Measurements from ENCODE around the gene CPVL. TPM values are rescaled to one million over a fixed set of nuclear protein-coding genes. Genes with fewer than 3 reads are reported as not detected.
A peak's percentile ranks its signal among the peaks of the same experiment; 100 is the strongest.

Gene CPVL
- total RNA-seq, 6 experiments from 2014 or later, result 6.2 to 23.4 (median 8.8) TPM

DNA sequence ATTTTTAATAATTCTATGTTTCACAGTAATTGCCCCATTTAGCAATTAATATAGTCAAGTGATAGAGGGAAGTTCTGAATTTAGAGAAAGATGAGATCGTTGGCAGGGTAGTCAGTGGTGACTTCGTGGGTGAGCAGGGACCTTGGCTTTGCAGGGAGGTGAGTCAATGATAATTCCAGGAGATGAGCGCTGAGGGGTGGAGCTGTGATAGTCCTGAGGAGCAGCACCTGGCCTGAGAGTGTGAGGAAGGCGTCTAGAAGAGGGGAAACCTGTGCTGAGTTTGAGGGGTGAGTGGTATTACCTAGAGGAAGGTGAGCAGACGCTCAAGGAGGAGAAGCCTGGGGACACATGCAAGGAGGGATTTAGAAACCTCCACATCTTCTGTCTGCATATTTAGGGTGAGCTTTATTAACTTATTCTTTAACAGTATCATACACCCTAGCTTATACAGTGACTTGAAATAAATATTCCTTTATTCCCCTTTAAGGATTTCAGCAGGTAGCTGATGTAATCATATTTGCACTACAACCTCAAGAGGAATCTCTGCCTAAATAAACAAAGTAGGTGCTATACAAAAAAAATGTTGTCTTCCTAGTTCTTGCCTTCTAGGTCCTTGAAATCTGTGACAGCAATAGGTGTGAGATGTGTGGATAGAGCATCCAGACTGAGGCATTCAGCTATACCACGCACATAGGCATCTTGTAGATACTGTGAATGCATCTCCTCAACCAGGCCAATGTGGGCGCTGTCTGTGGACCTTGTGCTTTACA is 186.1 kb downstream of the CPVL start:
- peaks cover 0 to 24% (median 0%) of the 10 kb centered on the region in 4 donors for H3K4me1 ChIP-seq
- 67% methylated on average over 6 of the region's 7 CpGs for WGBS (ENCODE audit: insufficient coverage, low coverage, low lambda C conversion rate, missing lambda C conversion rate)

GRCh38 chr7:28958980-28959347 is 187.4 kb downstream of the CPVL start:
- no peak overlapping the region for H3K4me3 ChIP-seq
- TF ChIP-seq, protein P1, sequence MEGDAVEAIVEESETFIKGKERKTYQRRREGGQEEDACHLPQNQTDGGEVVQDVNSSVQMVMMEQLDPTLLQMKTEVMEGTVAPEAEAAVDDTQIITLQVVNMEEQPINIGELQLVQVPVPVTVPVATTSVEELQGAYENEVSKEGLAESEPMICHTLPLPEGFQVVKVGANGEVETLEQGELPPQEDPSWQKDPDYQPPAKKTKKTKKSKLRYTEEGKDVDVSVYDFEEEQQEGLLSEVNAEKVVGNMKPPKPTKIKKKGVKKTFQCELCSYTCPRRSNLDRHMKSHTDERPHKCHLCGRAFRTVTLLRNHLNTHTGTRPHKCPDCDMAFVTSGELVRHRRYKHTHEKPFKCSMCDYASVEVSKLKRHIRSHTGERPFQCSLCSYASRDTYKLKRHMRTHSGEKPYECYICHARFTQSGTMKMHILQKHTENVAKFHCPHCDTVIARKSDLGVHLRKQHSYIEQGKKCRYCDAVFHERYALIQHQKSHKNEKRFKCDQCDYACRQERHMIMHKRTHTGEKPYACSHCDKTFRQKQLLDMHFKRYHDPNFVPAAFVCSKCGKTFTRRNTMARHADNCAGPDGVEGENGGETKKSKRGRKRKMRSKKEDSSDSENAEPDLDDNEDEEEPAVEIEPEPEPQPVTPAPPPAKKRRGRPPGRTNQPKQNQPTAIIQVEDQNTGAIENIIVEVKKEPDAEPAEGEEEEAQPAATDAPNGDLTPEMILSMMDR (IDR thresholded peaks at IDR 0.05), result no peak
- DNase-seq (no peak), ATAC-seq (no peak)
- intact Hi-C loops (cut with DNase I), result no loop called here
- H3K9me3 ChIP-seq, result no peaks in the 10 kb centered on the region
- H3K27ac ChIP-seq, result no peak overlapping the region
- no peaks in the 10 kb centered on the region for H3K27me3 ChIP-seq
- no peaks in the 10 kb centered on the region for H3K36me3 ChIP-seq
- WGBS (ENCODE audit: insufficient coverage, low coverage, low lambda C conversion rate, missing lambda C conversion rate), result 90% methylated on average over 3 of the region's 6 CpGs
- peaks cover 0 to 33% (median 4%) of the 10 kb centered on the region in 4 donors for H3K4me1 ChIP-seq

More for the DNA sequence above, 186.1 kb downstream of the CPVL start:
- no peak for DNase-seq
- H3K9me3 ChIP-seq, result no peaks in the 10 kb centered on the region
- H3K4me3 ChIP-seq, result no peak overlapping the region
- ATAC-seq, result no peak
- intact Hi-C loops (cut with DNase I), result no loop called here
- H3K27ac ChIP-seq, result no peak overlapping the region
- TF ChIP-seq, protein P1 (IDR thresholded peaks at IDR 0.05), result no peak
- no peak for TF ChIP-seq POLR2A (IDR thresholded peaks at IDR 0.05)
- H3K36me3 ChIP-seq, result no peaks in the 10 kb centered on the region
- H3K27me3 ChIP-seq, result no peaks in the 10 kb centered on the region

- intact Hi-C loops (cut with DNase I), result no loop called here
- Histone ChIP-seq H3K27me3 (no peaks in the 10 kb centered on the region), H3K9me3 (no peaks in the 10 kb centered on the region), H3K36me3 (no peaks in the 10 kb centered on the region), H3K4me3 (peak within 1 kb of the TSS; percentile 50 to 52 (median 50)), H3K4me1 (peaks cover 0 to 33% (median 4%) of the 10 kb centered on the region in 4 donors), H3K27ac (peak within 1 kb of the TSS in 1 of 3 donors; percentile 13)
- DNase-seq (peak; percentile 53 to 71 (median 57)), ATAC-seq (peak in 2 of 4 donors; percentile 2 to 9)
- no peak for TF ChIP-seq POLR2A (IDR thresholded peaks at IDR 0.05)
- TF ChIP-seq, protein P1 (IDR thresholded peaks at IDR 0.05), result no peak
- WGBS (ENCODE audit: insufficient coverage, low coverage, low lambda C conversion rate, missing lambda C conversion rate), result 29% methylated on average over 26 of the region's 66 CpGs
Observed at GRCh38 chr7:28958235-28958979, 187.9 kb downstream of the CPVL start, which contains the start of gene TRIL. Gene TRIL, minus strand, starts transcription at chr7:28958330. Its CDS starts 284 bp downstream, at chr7:28958046.

GRCh38 chr7:28957751-28958234 is 188.5 kb downstream of the CPVL start:
- intact Hi-C loops (cut with DNase I), result no loop called here
- H3K4me1 ChIP-seq, result peaks cover 0 to 33% (median 4%) of the 10 kb centered on the region in 4 donors
- no peaks in the 10 kb centered on the region for H3K36me3 ChIP-seq
- H3K4me3 ChIP-seq, result peak overlapping the region; percentile 32 to 42 (median 33)
- H3K9me3 ChIP-seq, result no peaks in the 10 kb centered on the region
- H3K27me3 ChIP-seq, result no peaks in the 10 kb centered on the region
- WGBS (ENCODE audit: insufficient coverage, low coverage, low lambda C conversion rate, missing lambda C conversion rate), result 3% methylated on average over 11 of the region's 47 CpGs
- H3K27ac ChIP-seq, result no peak overlapping the region
- DNase-seq (peak in 2 of 3 donors; percentile 22 to 57), ATAC-seq (no peak)
- TF ChIP-seq POLR2A (IDR thresholded peaks at IDR 0.05), result no peak
- TF ChIP-seq, protein P1 (IDR thresholded peaks at IDR 0.05), result no peak
